HG02973 (cell line): ENCODE measurements around the gene NDUFB10.
"Not testable (repeated sequence)": the region's sequence is repeated elsewhere in the genome, so short reads cannot be mapped to it uniquely, and the experiment has no call there.

Experiments used
- ATAC-seq: cut with Tn5 transposase; IDR thresholded peaks from one replicate; pipeline ENCODE4 v1.9.1; 2021; ENCODE audit warnings: moderate library complexity; ENCODE audit not compliant: unreplicated experiment

The NDUFB10 gene

GRCh38 chr16:1959269-1960039 lies at the start of gene NDUFB10:
Gene NDUFB10, plus strand, starts transcription at chr16:1959538. Its CDS starts 87 bp downstream, at chr16:1959625.
- ATAC-seq = peak; percentile 73

GRCh38 chr16:1909561-1910231 lies 49.6 kb upstream of the NDUFB10 start:
- no peak for ATAC-seq

- no peak for ATAC-seq
Observed at GRCh38 chr16:1911467-1912214, 47.7 kb upstream of the NDUFB10 start.

GRCh38 chr16:1912215-1912543 lies 47.2 kb upstream of the NDUFB10 start:
- ATAC-seq = no peak

GRCh38 chr16:1913327-1914083 lies 45.8 kb upstream of the NDUFB10 start:
- no peak for ATAC-seq

GRCh38 chr16:1914084-1914608 lies 45.2 kb upstream of the NDUFB10 start:
- ATAC-seq = no peak

GRCh38 chr16:1914988-1915387 lies 44.4 kb upstream of the NDUFB10 start:
- ATAC-seq = no peak

- no peak for ATAC-seq
Observed at GRCh38 chr16:1915732-1916639, 43.4 kb upstream of the NDUFB10 start.

GRCh38 chr16:1916640-1916990 lies 42.7 kb upstream of the NDUFB10 start:
- ATAC-seq = no peak

GRCh38 chr16:1917056-1917664 lies 42.2 kb upstream of the NDUFB10 start:
- no peak for ATAC-seq

GRCh38 chr16:1917665-1918350 lies 41.5 kb upstream of the NDUFB10 start:
- ATAC-seq = no peak

GRCh38 chr16:1918351-1919326 lies 40.7 kb upstream of the NDUFB10 start, which contains the start of gene HS3ST6:
Gene HS3ST6, minus strand, starts transcription at chr16:1918415. Its CDS starts 92 bp downstream, at chr16:1918323.
- ATAC-seq = no peak

- ATAC-seq = no peak
Observed at GRCh38 chr16:1919327-1919998, 39.9 kb upstream of the NDUFB10 start.

GRCh38 chr16:1920122-1920521 lies 39.2 kb upstream of the NDUFB10 start:
- ATAC-seq = not testable (repeated sequence)

GRCh38 chr16:1920727-1921171 lies 38.6 kb upstream of the NDUFB10 start:
- no peak for ATAC-seq

- no peak for ATAC-seq
Observed at GRCh38 chr16:1922357-1922756, 37.0 kb upstream of the NDUFB10 start.
